Erythroblast (primary cell): ENCODE data around the gene GPR171.

Experiments used
- GATA1 ChIP-seq: IDR thresholded peaks from 2 replicates; pipeline ENCODE4 v1.6.1; 2011; ENCODE audit warnings: low read depth, mild to moderate bottlenecking, control low read depth, low read length, moderate library complexity
- POLR2A ChIP-seq: IDR thresholded peaks from 2 replicates; pipeline ENCODE4 v1.6.1; 2011; ENCODE audit warnings: mild to moderate bottlenecking, low read length

DNA sequence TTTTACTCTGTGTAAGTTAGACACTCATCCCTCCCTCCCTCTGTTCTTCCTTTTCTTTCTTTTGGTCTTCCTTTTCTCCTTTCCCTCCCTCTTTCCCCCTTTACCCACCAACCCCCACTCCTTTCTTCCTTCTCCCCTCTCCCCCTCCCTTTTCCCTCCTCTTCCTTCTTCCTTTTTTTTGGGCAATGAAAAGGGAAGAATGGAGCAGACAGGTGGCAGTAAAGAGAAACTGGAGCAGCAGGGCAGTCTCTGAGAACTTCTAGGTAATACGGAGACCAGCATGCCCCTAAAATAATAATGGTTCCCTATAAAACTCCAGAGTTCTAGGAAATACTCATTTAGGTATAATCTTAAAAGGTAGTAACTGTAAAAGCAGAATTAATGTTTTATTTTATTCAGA, 11.4 kb upstream of the GPR171 start:
- no peak for TF ChIP-seq POLR2A
- TF ChIP-seq GATA1 = no peak
